Measurements from ENCODE around the gene APBB2.

- no peak for TF ChIP-seq CTCF (IDR thresholded peaks at IDR 0.05 in 2 of 3, conservative IDR thresholded peaks at IDR 0.05 in 1 of 3; ENCODE audit: control insufficient read depth in 2 of 3, extremely low read depth in 1 of 3, insufficient read depth in 1 of 3, low read depth in 3 of 3, low read length in 3 of 3)
- TF ChIP-seq TAF1 (IDR thresholded peaks at IDR 0.05; ENCODE audit: borderline replicate concordance, low read depth, low read length) = no peak
- TF ChIP-seq GABPA (IDR thresholded peaks at IDR 0.05; ENCODE audit: low read depth) = no peak
- no peak for TF ChIP-seq CEBPZ (IDR thresholded peaks at IDR 0.05; ENCODE audit: low read depth, low read length)
- no peak for TF ChIP-seq EP300 (IDR thresholded peaks at IDR 0.05; ENCODE audit: borderline replicate concordance in 1 of 2, control insufficient read depth in 1 of 2, low read depth in 2 of 2, low read length in 2 of 2)
- no peak for TF ChIP-seq PKNOX1 (IDR thresholded peaks at IDR 0.05)
- TF ChIP-seq CEBPB (IDR thresholded peaks at IDR 0.05; ENCODE audit: borderline replicate concordance in 1 of 2, low read depth in 2 of 2, low read length in 2 of 2) = no peak
- TF ChIP-seq EZH2 (IDR thresholded peaks at IDR 0.05; ENCODE audit: borderline replicate concordance, control insufficient read depth, low read depth, low read length) = no peak
- TF ChIP-seq HDGF (IDR thresholded peaks at IDR 0.05) = no peak
- no peak for TF ChIP-seq MAX (IDR thresholded peaks at IDR 0.05; ENCODE audit: low read depth, low read length)
- TF ChIP-seq BCL3 (IDR thresholded peaks at IDR 0.05; ENCODE audit: borderline replicate concordance, insufficient read depth, low read depth, low read length, poor library complexity, severe bottlenecking) = no peak
- TF ChIP-seq BACH1 (IDR thresholded peaks at IDR 0.05; ENCODE audit: borderline replicate concordance) = no peak
- no peak for TF ChIP-seq GATAD2B (conservative IDR thresholded peaks at IDR 0.05; ENCODE audit: low read depth)
These were observed 372.0 kb downstream of the APBB2 start for GRCh38 chr4:40842318-40842717.
